Panc1 (cell line): Measurements from ENCODE around the gene TRIO. TPM values are rescaled to one million over a fixed set of nuclear protein-coding genes. Genes with fewer than 3 reads are reported as not detected.
A peak's percentile ranks its signal among the peaks of the same experiment; 100 is the strongest.

Source experiments
- ATAC-seq: fragments of 200-7000 bp; cut with Tn5 transposase; 2 replicates; pipeline ENCODE4 v1.9.1; 2020; ENCODE audit warnings: mild to moderate bottlenecking, moderate library complexity
- BruUV-seq: library from RNA; stranded (reverse); fragments of 400-500 nt; replicated peaks from 2 replicates; lab custom pipeline; 2021; lab: Mats Ljungman, UMichigan
- CTCF ChIA-PET: fragments of 300-600 bp; sonication (Branson Sonifier 250); formaldehyde crosslinking; loops from one replicate; lab custom pipeline; 2022; ENCODE audit warnings: antibody characterized with exemption; lab: Charles Lee
- POLR2A ChIA-PET: fragments of 300-600 bp; sonication (Branson Sonifier 250); formaldehyde crosslinking; loops from one replicate; lab custom pipeline; 2022; ENCODE audit warnings: antibody characterized with exemption; lab: Charles Lee
- DNase-seq: peaks from one replicate; pipeline ENCODE4 v3.0.0-alpha.2; 2010; ENCODE audit warnings: low read depth, low spot score
- H3K27ac ChIP-seq: 2 replicates; pipeline ENCODE4 v1.5.1; 2011; ENCODE audit warnings: mild to moderate bottlenecking, low read length, inconsistent platforms
- H3K27me3 ChIP-seq: fragments of 200-500 bp; sonication (Bioruptor generic); 2 replicates; pipeline ENCODE4 v1.6.0; 2014; ENCODE audit warnings: low read length, inconsistent platforms; ENCODE audit not compliant: control insufficient read depth, insufficient read depth
- H3K36me3 ChIP-seq: fragments of 200-500 bp; sonication (Bioruptor generic); 2 replicates; pipeline ENCODE4 v1.5.1; 2014; ENCODE audit warnings: inconsistent platforms, mild to moderate bottlenecking, low read length, moderate library complexity; ENCODE audit not compliant: control insufficient read depth, insufficient read depth
- H3K4me1 ChIP-seq: 2 replicates; pipeline ENCODE4 v1.5.1; 2011; ENCODE audit warnings: inconsistent platforms, mild to moderate bottlenecking, low read length, moderate library complexity; ENCODE audit not compliant: control insufficient read depth, insufficient read depth
- H3K4me3 ChIP-seq, 2 experiments: 2 replicates each; pipeline ENCODE4 v1.5.1; 2011 to 2012; ENCODE audit warnings: low read depth in 2 of 2, low read length in 2 of 2, mild to moderate bottlenecking in 2 of 2, inconsistent platforms in 1 of 2, moderate library complexity in 1 of 2
- H3K9me3 ChIP-seq: fragments of 200-500 bp; sonication (Bioruptor generic); 2 replicates; pipeline ENCODE4 v1.5.1; 2014; ENCODE audit warnings: low read depth, mild to moderate bottlenecking, inconsistent platforms, low read length, moderate library complexity; ENCODE audit not compliant: control insufficient read depth, insufficient read depth
- CTCF ChIP-seq: fragments of 450-650 bp; IDR thresholded peaks from 2 replicates; pipeline ENCODE4 v1.5.1; 2017; ENCODE audit warnings: mild to moderate bottlenecking
- POLR2AphosphoS5 ChIP-seq: IDR thresholded peaks from 2 replicates; pipeline ENCODE4 v1.6.1; 2012; ENCODE audit warnings: mild to moderate bottlenecking, low read depth, low read length, moderate library complexity
- SIN3A ChIP-seq: IDR thresholded peaks from 2 replicates; pipeline ENCODE4 v1.6.1; 2012; ENCODE audit warnings: low read depth, mild to moderate bottlenecking, low read length, moderate library complexity, borderline replicate concordance; ENCODE audit not compliant: insufficient read depth
- TCF7L2 ChIP-seq: IDR thresholded peaks from 2 replicates; pipeline ENCODE4 v1.6.1; 2011; ENCODE audit warnings: mild to moderate bottlenecking, low read depth, low read length, inconsistent platforms
- in situ Hi-C: cut with HindIII; loops from 2 replicates; pipeline ENCODE4 v1.10.0; 2016; ENCODE audit warnings: low sequenced_read_pairs, low pct_unique_long_range_greater_than_20kb
- intact Hi-C: fragments of 100-400 bp; cut with micrococcal nuclease; formaldehyde crosslinking; loops from one replicate; pipeline ENCODE4 v1.10.0; 2022; ENCODE audit not compliant: unreplicated experiment
- total RNA-seq: library from RNA; stranded (reverse); gene quantifications from one replicate; pipeline ENCODE4 v1.2.1, GENCODE V29; 2021; ENCODE audit not compliant: unreplicated experiment
- TF ChIP-seq, protein P1 (sequence below), 2 experiments: IDR thresholded peaks; 2 replicates each; pipeline ENCODE4 v1.6.1; 2011 to 2012; ENCODE audit warnings: low read depth in 2 of 2, control low read depth in 1 of 2, low read length in 1 of 2, mild to moderate bottlenecking in 1 of 2, moderate library complexity in 1 of 2; ENCODE audit not compliant: insufficient read depth in 1 of 2

The TRIO gene
- total RNA-seq, 1 experiment from 2014 or later = 349 TPM

DNA sequence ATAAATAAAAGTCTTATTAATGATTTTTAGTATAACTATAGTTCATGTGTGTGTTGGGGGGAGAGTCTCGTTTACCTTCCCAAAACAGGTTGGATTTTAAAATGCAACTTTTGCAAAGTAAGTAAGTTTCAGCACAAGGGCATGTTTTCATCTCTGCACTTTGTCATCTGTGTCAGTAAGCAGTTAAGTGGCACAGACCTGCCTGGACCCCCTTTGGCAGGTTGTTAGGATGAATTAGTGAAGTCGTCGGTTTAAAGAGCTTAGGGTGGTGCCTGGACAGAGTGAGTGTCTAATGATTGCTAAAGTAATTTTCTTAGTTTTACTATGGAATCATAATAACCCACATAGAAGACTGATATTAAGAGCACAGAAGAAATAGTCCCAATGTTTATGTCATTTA lies 74.9 kb downstream of the TRIO start:
- no peaks in the 10 kb centered on the region for H3K9me3 ChIP-seq
- peaks cover 100% of the 10 kb centered on the region for H3K4me1 ChIP-seq
- in situ Hi-C loops = no loop called here
- BruUV-seq = no TSS peak
- no peaks in the 10 kb centered on the region for H3K27me3 ChIP-seq
- POLR2A ChIA-PET = no interaction called here
- intact Hi-C loops = no loop called here
- H3K27ac ChIP-seq = peak overlapping the region; percentile 99
- H3K4me3 ChIP-seq = no peak overlapping the region
- ATAC-seq (no peak), DNase-seq (no peak)
- CTCF ChIA-PET = no interaction called here
- peaks cover 3% of the 10 kb centered on the region; the same call in 1 of the 2 replicates for H3K36me3 ChIP-seq
- TF ChIP-seq TCF7L2 (no peak), SIN3A (no peak), POLR2AphosphoS5 (no peak), CTCF (no peak)
- TF ChIP-seq, protein P1, sequence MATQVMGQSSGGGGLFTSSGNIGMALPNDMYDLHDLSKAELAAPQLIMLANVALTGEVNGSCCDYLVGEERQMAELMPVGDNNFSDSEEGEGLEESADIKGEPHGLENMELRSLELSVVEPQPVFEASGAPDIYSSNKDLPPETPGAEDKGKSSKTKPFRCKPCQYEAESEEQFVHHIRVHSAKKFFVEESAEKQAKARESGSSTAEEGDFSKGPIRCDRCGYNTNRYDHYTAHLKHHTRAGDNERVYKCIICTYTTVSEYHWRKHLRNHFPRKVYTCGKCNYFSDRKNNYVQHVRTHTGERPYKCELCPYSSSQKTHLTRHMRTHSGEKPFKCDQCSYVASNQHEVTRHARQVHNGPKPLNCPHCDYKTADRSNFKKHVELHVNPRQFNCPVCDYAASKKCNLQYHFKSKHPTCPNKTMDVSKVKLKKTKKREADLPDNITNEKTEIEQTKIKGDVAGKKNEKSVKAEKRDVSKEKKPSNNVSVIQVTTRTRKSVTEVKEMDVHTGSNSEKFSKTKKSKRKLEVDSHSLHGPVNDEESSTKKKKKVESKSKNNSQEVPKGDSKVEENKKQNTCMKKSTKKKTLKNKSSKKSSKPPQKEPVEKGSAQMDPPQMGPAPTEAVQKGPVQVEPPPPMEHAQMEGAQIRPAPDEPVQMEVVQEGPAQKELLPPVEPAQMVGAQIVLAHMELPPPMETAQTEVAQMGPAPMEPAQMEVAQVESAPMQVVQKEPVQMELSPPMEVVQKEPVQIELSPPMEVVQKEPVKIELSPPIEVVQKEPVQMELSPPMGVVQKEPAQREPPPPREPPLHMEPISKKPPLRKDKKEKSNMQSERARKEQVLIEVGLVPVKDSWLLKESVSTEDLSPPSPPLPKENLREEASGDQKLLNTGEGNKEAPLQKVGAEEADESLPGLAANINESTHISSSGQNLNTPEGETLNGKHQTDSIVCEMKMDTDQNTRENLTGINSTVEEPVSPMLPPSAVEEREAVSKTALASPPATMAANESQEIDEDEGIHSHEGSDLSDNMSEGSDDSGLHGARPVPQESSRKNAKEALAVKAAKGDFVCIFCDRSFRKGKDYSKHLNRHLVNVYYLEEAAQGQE (IDR thresholded peaks at IDR 0.05; ENCODE audit: insufficient read depth in 1 of 2, low read depth in 2 of 2, low read length in 1 of 2) = no peak

GRCh38 chr5:14218480-14218879 lies 75.3 kb downstream of the TRIO start:
- intact Hi-C loops = no loop called here
- Histone ChIP-seq H3K27ac (peak overlapping the region; percentile 99), H3K4me3 (0 out of 4 replicates have a peak overlapping the region, but pooled peaks of 1 of the 2 experiments have one; percentile 2), H3K27me3 (no peaks in the 10 kb centered on the region), H3K4me1 (peaks cover 100% of the 10 kb centered on the region), H3K36me3 (peaks cover 3% of the 10 kb centered on the region; the same call in 1 of the 2 replicates), H3K9me3 (no peaks in the 10 kb centered on the region)
- ChIA-PET POLR2A (no interaction called here), CTCF (interaction anchor here (0.7 kb wide), 1 partner anchor 27 kb away, joined by 3 read pairs; no protein-coding TSS in a partner anchor)
- BruUV-seq = no TSS peak
- ATAC-seq (peak; percentile 11), DNase-seq (no peak)
- no peak for TF ChIP-seq TCF7L2
- no peak for TF ChIP-seq CTCF
- TF ChIP-seq, protein P1 (IDR thresholded peaks at IDR 0.05; ENCODE audit: insufficient read depth in 1 of 2, low read depth in 2 of 2, low read length in 1 of 2) = no peak
- TF ChIP-seq POLR2AphosphoS5 = no peak; the same call in 1 of the 2 replicates
- TF ChIP-seq SIN3A = no peak
- in situ Hi-C loops = no loop called here
